Right cardiac atrium (tissue), 5 donors: ENCODE results near the gene GRHL3. TPM values are rescaled to one million over a fixed set of nuclear protein-coding genes. Genes with fewer than 3 reads are reported as not detected.

ENCODE experiments used
- ATAC-seq, 2 donors: fragments of 200-7000 bp; cut with Tn5 transposase; one replicate each; pipeline versions ENCODE4 v1.8.0 to v1.9.1; 2020; ENCODE audit warnings: moderate library complexity in 2 of 2, mild to moderate bottlenecking in 1 of 2
- DNase-seq, 3 donors: peaks; one replicate each; pipeline ENCODE4 v3.0.0-alpha.2; 2020
- H3K27ac ChIP-seq: one replicate; pipeline ENCODE4 v1.5.1; 2013; ENCODE audit warnings: mild to moderate bottlenecking, low read length, control low read depth, moderate library complexity
- H3K27me3 ChIP-seq: one replicate; pipeline ENCODE4 v1.6.1; 2013; ENCODE audit not compliant: control insufficient read depth, insufficient read depth
- H3K4me1 ChIP-seq: one replicate; pipeline ENCODE4 v1.6.1; 2013; ENCODE audit warnings: low read length; ENCODE audit not compliant: control insufficient read depth, insufficient read depth
- H3K4me3 ChIP-seq: one replicate; pipeline ENCODE4 v1.5.1; 2013; ENCODE audit warnings: low read length, control low read depth
- H3K9me3 ChIP-seq: one replicate; pipeline ENCODE4 v1.6.1; 2013; ENCODE audit warnings: low read length; ENCODE audit not compliant: control insufficient read depth
- WGBS: extraction: QIAGEN DNeasy Blood & Tissue Kit; methylation state at CpG from one replicate; pipeline ENCODE4 v1.1.7; 2013; 5-methylcytosine and 5-hydroxymethylcytosine counted together
- intact Hi-C, 4 donors: fragments of 100-400 bp; cut with DNase I; formaldehyde crosslinking; loops; one replicate each; pipeline versions ENCODE4 v1.11.0 to v1.14.0; 2022 to 2023
- polyA plus RNA-seq: library from polyadenylated mRNA; stranded (reverse); fragments of 200-250 nt; gene quantifications from one replicate; pipeline ENCODE4 v1.2.3, GENCODE V29; 2013
- total RNA-seq, 4 donors: library from RNA; stranded (reverse); fragmentation: NEBNext Ultra II Directional; extraction: Animal tissue kit (Norgen Biotek cat#: 25700); gene quantifications; one replicate each; pipeline ENCODE4 v1.2.1, GENCODE V29; 2021
- donor health status: healthy with polysubstance abuse.
- donor health status: DM: no; HTN: yes; CAD: no.
- donor health status: DM: no; HTN: no; CAD: no.
- donor health status: DM: no; HTN: yes; CAD: no; lungs with severe emphysema.
- donor health status: DM: yes; HTN: yes; CAD: no.

Gene GRHL3
- total and polyA plus RNA-seq, 5 donors: 0.39 to 1.7 (median 0.85) TPM; not detected in 2

DNA sequence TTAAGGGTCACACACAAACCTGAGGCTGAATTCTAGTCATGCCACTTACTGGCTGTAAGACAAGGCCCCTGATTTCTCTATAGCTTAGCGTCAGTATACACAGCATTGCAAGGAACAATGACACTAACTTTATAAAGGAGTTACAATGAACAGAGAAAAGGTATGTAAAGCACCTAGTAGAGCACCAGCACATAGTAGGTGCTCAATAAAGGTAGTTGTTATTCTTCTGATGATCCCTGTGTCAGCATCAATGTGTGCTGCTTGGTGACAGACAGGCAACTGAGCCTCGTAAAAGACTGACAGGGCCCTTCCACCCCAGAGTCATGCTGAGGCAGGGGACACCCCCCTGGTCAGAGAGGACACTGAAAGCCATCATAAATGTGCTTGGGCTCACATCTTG lies 43.2 kb downstream of the GRHL3 start:
- ATAC-seq (no peak), DNase-seq (no peak)
- Histone ChIP-seq H3K27ac (no peak overlapping the region), H3K9me3 (no peaks in the 10 kb centered on the region), H3K4me1 (peaks cover 2% of the 10 kb centered on the region), H3K4me3 (no peak overlapping the region), H3K27me3 (no peaks in the 10 kb centered on the region)
- 96% methylated on average over 2 of the region's 2 CpGs for WGBS
- intact Hi-C loops: no loop called here

GRCh38 chr1:24362982-24363614 lies 43.9 kb downstream of the GRHL3 start:
- ATAC-seq (peak; percentile 67 to 77), DNase-seq (peak in 1 of 3 donors; percentile 38)
- Histone ChIP-seq H3K4me3 (no peak overlapping the region), H3K27ac (no peak overlapping the region), H3K4me1 (peaks cover 2% of the 10 kb centered on the region), H3K9me3 (no peaks in the 10 kb centered on the region), H3K27me3 (no peaks in the 10 kb centered on the region)
- intact Hi-C loops: no loop called here
- WGBS: 58% methylated on average over 4 of the region's 4 CpGs

- Histone ChIP-seq H3K4me3 (no peak overlapping the region), H3K4me1 (peaks cover 2% of the 10 kb centered on the region), H3K27ac (no peak overlapping the region), H3K27me3 (no peaks in the 10 kb centered on the region), H3K9me3 (no peaks in the 10 kb centered on the region)
- 81% methylated on average over 7 of the region's 7 CpGs for WGBS
- intact Hi-C loops: no loop called here
- DNase-seq (no peak), ATAC-seq (peak in 1 of 2 donors; percentile 47)
Observed at GRCh38 chr1:24363994-24364393, 44.8 kb downstream of the GRHL3 start.

- 50% methylated on average over 2 of the region's 2 CpGs for WGBS
- no peak overlapping the region for H3K27ac ChIP-seq
- intact Hi-C loops: no loop called here
- DNase-seq (no peak), ATAC-seq (peak in 1 of 2 donors; percentile 36)
- H3K9me3 ChIP-seq: no peaks in the 10 kb centered on the region
- peaks cover 2% of the 10 kb centered on the region for H3K4me1 ChIP-seq
- no peaks in the 10 kb centered on the region for H3K27me3 ChIP-seq
- no peak overlapping the region for H3K4me3 ChIP-seq
Observed at GRCh38 chr1:24364605-24364974, 45.4 kb downstream of the GRHL3 start.

DNA sequence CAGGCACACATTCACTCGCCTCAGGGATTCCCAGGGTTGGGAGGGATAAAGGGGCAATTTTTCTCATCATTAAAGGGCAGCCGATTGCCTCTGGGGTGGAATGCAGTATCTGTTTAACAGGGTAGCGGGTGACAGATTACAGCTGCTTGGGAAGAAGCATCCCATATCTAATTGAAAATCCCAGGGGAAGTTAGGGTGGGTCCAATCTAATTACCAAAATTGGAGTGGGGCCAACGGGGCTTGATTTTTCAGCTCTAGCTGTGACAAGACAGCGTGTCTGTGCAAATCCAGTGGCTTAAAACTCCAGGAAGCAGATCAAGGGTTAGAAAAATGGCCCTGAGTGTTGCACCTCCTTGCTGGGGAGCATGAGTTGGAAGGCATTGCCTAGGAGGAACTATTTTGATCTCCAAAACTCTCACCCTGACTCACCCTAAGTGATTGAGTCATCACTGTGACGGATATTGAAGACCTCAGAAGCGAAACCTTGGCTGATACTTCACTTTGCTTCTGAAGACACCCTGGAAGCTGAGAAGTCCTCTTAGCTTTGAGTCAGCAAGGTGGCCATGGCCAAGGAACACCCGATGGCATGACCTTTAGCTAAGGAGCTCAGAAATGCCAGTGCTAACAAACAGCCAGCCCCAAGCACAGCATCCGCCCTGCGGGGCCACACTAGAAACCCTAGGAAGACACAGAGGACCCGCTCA lies 46.0 kb downstream of the GRHL3 start:
- no peak overlapping the region for H3K27ac ChIP-seq
- no peaks in the 10 kb centered on the region for H3K9me3 ChIP-seq
- H3K4me1 ChIP-seq: peaks cover 2% of the 10 kb centered on the region
- no peak overlapping the region for H3K4me3 ChIP-seq
- intact Hi-C loops: no loop called here
- 77% methylated on average over 11 of the region's 11 CpGs for WGBS
- H3K27me3 ChIP-seq: no peaks in the 10 kb centered on the region
- DNase-seq (no peak), ATAC-seq (peak in 1 of 2 donors; percentile 66)

GRCh38 chr1:24366707-24367106 lies 47.5 kb downstream of the GRHL3 start:
- Histone ChIP-seq H3K27me3 (no peaks in the 10 kb centered on the region), H3K4me3 (no peak overlapping the region), H3K9me3 (no peaks in the 10 kb centered on the region), H3K4me1 (peaks cover 2% of the 10 kb centered on the region), H3K27ac (no peak overlapping the region)
- WGBS: 96% methylated on average over 9 of the region's 9 CpGs
- ATAC-seq (no peak), DNase-seq (no peak)
- intact Hi-C loops: no loop called here

DNA sequence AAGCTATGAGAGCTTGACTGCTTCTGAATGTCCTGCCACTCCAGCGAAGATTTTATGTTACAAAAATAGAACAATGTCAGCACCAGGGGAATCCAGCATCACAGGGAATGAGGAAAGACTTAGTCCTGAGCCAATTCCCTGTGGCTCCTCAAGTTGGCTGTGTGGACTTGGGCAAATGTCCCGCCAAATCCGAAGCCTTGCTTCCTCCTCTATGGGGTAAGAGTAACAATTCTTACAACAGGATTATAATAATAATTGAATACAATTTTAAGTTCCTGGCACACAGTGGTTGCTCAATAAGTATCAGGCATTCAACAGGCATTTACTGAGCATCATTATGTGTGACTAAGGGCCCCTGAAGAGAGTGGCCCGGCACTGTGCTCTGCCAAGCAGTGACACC lies 50.0 kb downstream of the GRHL3 start:
- Histone ChIP-seq H3K27ac (no peak overlapping the region), H3K9me3 (no peaks in the 10 kb centered on the region), H3K4me1 (peaks cover 2% of the 10 kb centered on the region), H3K4me3 (no peak overlapping the region), H3K27me3 (no peaks in the 10 kb centered on the region)
- 81% methylated on average over 4 of the region's 4 CpGs for WGBS
- DNase-seq (peak in 1 of 3 donors; percentile 64), ATAC-seq (peak in 1 of 2 donors; percentile 42)
- intact Hi-C loops: no loop called here

DNA sequence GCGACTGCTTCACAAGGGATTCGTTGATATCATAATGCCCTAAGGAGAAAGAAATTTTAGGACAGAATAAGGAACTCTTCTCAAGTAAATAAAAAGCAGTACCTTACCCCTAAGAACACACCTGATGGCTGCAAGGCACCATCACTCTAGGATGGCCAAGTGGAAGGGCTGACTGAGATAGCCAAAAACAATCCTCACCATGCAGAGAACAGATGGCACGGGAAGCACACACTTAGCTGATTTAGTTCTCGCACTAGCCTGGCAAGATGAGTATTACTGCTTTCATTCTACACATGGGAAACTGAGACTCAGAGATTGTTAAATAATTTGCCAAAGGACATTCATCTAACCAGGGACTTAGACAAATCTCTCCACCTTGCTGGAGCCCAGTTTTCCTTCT lies 50.6 kb downstream of the GRHL3 start:
- H3K27me3 ChIP-seq: no peaks in the 10 kb centered on the region
- no peak overlapping the region for H3K27ac ChIP-seq
- intact Hi-C loops: no loop called here
- H3K9me3 ChIP-seq: no peaks in the 10 kb centered on the region
- WGBS: 93% methylated on average over 4 of the region's 4 CpGs
- peaks cover 2% of the 10 kb centered on the region for H3K4me1 ChIP-seq
- ATAC-seq: no peak
- no peak overlapping the region for H3K4me3 ChIP-seq
- no peak for DNase-seq

- H3K4me1 ChIP-seq: no peaks in the 10 kb centered on the region
- no peak for DNase-seq
- no peak overlapping the region for H3K27ac ChIP-seq
- no peaks in the 10 kb centered on the region for H3K27me3 ChIP-seq
- H3K4me3 ChIP-seq: no peak overlapping the region
- 88% methylated on average over 7 of the region's 7 CpGs for WGBS
- H3K9me3 ChIP-seq: no peaks in the 10 kb centered on the region
- intact Hi-C loops: no loop called here
- no peak for ATAC-seq
Observed at GRCh38 chr1:24373044-24373443, 53.9 kb downstream of the GRHL3 start.

GRCh38 chr1:24373710-24374109 lies 54.6 kb downstream of the GRHL3 start:
- DNase-seq (no peak), ATAC-seq (no peak)
- H3K27ac ChIP-seq: no peak overlapping the region
- H3K27me3 ChIP-seq: no peaks in the 10 kb centered on the region
- no peak overlapping the region for H3K4me3 ChIP-seq
- no peaks in the 10 kb centered on the region for H3K4me1 ChIP-seq
- intact Hi-C loops: no loop called here
- no peaks in the 10 kb centered on the region for H3K9me3 ChIP-seq
- 83% methylated on average over 8 of the region's 8 CpGs for WGBS

DNA sequence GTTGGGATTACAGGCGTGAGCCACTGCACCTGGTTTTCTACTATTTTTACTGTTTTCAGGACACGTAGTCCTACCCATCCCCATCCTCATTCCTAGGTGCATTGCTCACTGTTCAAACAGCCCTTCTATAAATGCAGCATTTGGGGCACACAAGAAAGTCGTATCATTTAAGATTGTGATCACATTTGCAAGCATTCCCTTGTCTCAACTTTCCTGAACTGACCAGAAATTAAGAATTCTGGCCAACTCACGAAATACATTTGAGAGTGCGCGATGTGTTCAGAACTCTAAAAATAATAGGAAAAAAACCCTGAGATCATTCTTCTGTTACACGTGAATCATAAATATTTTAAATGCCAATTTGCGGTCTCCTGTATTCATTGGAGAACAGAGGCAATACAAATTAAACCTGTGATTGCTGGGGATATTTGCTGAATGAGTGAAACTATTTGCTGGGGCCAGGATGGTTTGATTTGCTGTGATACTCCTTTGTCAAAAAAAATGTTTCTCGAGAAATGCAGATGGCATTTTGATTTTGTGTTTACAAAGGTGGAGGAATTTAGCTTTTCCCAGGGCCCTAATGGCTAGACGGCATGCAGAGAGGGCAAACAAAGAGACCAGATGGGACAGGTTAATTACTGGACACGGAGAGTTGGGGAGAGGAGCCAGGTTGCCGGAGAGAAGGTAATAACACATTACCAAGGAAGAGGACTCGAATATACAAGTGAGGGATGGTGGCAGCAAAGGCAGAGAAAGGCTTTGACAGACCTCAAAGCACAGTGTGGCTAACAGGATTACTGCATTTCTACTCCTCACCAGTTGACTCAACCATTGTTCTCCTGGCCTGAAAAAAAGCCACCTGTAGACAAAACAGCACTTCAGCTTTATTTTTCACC lies 56.0 kb downstream of the GRHL3 start:
- Histone ChIP-seq H3K9me3 (no peaks in the 10 kb centered on the region), H3K4me1 (no peaks in the 10 kb centered on the region), H3K27me3 (no peaks in the 10 kb centered on the region), H3K4me3 (no peak overlapping the region), H3K27ac (no peak overlapping the region)
- 85% methylated on average over 13 of the region's 13 CpGs for WGBS
- ATAC-seq (no peak), DNase-seq (no peak)
- intact Hi-C loops: no loop called here
